Neural crest cell (in vitro differentiated cells): ENCODE measurements around the gene ITFG1. TPM values are rescaled to one million over a fixed set of nuclear protein-coding genes. Genes with fewer than 3 reads are reported as not detected.
A peak's percentile ranks its signal among the peaks of the same experiment; 100 is the strongest.

Experiments used
- DNase-seq: peaks from one replicate; pipeline ENCODE4 v3.0.0; 2021; ENCODE audit warnings: low read depth, mixed read lengths, low spot score
- H3K27ac Mint-ChIP-seq: one replicate; pipeline ENCODE4 v1.8.0; 2021; ENCODE audit warnings: mild to moderate bottlenecking, mixed read lengths; ENCODE audit not compliant: unreplicated experiment
- H3K27me3 Mint-ChIP-seq: 2 replicates; pipeline ENCODE4 v1.8.0; 2021; ENCODE audit warnings: low read depth, mild to moderate bottlenecking, mixed read lengths
- H3K36me3 Mint-ChIP-seq: 2 replicates; pipeline ENCODE4 v1.8.0; 2021; ENCODE audit warnings: low read depth, mild to moderate bottlenecking, mixed read lengths
- H3K4me1 Mint-ChIP-seq: 2 replicates; pipeline ENCODE4 v1.8.0; 2021; ENCODE audit warnings: mixed read lengths
- H3K4me3 Mint-ChIP-seq: one replicate; pipeline ENCODE4 v1.8.0; 2021; ENCODE audit warnings: mild to moderate bottlenecking, mixed read lengths
- H3K9me3 Mint-ChIP-seq: 2 replicates; pipeline ENCODE4 v1.8.0; 2021; ENCODE audit warnings: mixed read lengths
- total RNA-seq: library from RNA; stranded (reverse); gene quantifications from 2 replicates; pipeline ENCODE4 v1.2.1, GENCODE V29; 2021
- TF ChIP-seq, protein P1 (sequence below): fragments of 200-600 bp; sonication (generic); conservative IDR thresholded peaks from 2 replicates; pipeline ENCODE4 v1.5.0; 2021; ENCODE audit warnings: antibody characterized with exemption, mild to moderate bottlenecking

Gene ITFG1
- total RNA-seq, 1 donor from 2014 or later, result 30.9 TPM

DNA sequence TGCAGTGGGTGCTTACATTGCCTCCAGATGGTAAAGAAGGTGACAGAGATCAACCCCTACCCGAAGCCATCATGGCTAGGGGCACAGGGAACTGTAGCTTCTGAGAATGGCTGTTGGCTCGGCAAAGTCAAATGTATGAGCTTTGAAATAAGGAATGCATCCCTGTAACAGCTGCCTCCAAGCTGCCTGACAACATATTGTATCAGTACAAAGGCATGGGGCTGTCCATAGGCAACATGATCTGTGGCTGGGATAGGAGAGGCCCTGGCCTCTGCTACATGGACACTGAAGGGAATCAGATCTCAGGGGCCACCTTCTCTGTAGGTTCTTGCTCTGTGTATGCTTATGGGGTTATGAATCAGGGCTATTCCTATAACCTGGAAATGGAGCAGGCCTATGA lies 197.9 kb downstream of the ITFG1 start:
- Mint-ChIP-seq H3K27ac (no peak overlapping the region), H3K9me3 (peaks cover 2% of the 10 kb centered on the region), H3K4me1 (peaks cover 5% of the 10 kb centered on the region), H3K27me3 (no peaks in the 10 kb centered on the region), H3K4me3 (no peak overlapping the region), H3K36me3 (peaks cover 17% of the 10 kb centered on the region)
- TF ChIP-seq, protein P1, sequence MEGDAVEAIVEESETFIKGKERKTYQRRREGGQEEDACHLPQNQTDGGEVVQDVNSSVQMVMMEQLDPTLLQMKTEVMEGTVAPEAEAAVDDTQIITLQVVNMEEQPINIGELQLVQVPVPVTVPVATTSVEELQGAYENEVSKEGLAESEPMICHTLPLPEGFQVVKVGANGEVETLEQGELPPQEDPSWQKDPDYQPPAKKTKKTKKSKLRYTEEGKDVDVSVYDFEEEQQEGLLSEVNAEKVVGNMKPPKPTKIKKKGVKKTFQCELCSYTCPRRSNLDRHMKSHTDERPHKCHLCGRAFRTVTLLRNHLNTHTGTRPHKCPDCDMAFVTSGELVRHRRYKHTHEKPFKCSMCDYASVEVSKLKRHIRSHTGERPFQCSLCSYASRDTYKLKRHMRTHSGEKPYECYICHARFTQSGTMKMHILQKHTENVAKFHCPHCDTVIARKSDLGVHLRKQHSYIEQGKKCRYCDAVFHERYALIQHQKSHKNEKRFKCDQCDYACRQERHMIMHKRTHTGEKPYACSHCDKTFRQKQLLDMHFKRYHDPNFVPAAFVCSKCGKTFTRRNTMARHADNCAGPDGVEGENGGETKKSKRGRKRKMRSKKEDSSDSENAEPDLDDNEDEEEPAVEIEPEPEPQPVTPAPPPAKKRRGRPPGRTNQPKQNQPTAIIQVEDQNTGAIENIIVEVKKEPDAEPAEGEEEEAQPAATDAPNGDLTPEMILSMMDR, result no peak
- no peak for DNase-seq

DNA sequence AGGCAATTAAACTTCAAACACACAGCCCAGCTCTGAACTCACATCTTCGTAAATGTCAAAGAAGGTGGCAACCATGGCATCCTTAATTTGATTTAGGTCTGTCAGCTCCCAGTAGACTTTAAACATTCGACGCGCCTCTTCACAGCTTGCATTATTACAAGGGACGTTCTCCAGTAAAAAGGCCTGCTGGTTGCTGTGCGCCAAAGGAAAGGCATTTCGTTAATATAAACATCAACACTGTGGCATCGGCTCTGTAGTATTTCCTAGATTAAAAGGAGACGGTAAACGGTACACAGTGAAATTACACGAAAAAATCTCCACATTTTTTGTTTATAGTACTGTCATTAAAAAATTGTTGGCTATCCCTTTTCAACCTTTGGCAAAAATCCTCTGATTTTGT lies 200.4 kb downstream of the ITFG1 start:
- Mint-ChIP-seq H3K9me3 (peaks cover 2% of the 10 kb centered on the region), H3K36me3 (peaks cover 10% of the 10 kb centered on the region), H3K4me3 (no peak overlapping the region), H3K27ac (no peak overlapping the region), H3K27me3 (no peaks in the 10 kb centered on the region), H3K4me1 (peaks cover 5% of the 10 kb centered on the region)
- no peak for DNase-seq
- TF ChIP-seq, protein P1, result no peak

DNA sequence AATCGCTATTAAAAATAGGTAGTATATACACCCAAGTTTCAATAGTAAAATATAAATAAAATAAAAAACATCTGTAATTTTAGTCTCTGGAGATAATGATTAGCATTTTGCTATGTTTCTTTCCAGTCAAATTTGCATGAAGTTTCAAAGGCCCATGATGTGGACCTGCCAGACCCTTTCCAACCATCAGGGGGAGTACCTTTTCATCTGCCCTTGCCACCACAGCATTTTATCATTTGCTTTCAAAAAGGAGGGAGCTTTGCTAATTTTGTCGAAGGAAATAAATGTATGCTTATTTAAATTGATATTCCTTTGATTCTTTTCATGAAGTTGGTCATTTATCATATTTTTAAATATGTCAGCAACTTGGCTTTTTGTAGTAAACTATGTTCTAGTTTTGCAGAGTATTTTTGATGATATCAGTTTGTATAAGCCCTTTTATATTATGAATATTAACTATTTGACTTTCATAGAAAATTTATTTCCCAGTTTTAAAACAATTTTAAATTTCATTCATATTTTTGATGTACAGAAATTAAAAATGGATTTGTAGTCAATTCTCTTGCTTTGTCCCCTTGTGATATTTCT lies 201.9 kb downstream of the ITFG1 start:
- peaks cover 2% of the 10 kb centered on the region for H3K9me3 Mint-ChIP-seq
- no peak for DNase-seq
- H3K36me3 Mint-ChIP-seq, result peaks cover 10% of the 10 kb centered on the region

DNA sequence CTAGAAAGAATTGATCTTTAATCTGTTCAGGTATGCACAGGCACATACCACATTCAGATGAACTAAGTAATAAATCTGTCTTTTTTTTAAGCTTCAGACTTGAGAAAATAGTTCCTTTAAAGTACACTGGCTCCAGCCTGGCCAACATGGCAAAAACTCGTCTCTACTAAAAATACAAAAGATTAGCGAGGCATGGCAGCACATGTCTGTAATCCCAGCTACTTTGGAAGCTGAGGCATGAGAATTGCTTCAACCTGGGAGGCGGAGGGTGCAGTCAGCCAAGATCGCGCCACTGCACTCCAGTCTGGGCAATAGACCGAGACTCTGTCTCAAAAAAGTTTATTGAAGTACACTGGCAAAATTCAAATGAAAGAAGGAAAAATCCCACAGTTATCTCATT lies 206.1 kb downstream of the ITFG1 start:
- H3K27me3 Mint-ChIP-seq, result no peaks in the 10 kb centered on the region
- no peaks in the 10 kb centered on the region for H3K4me1 Mint-ChIP-seq
- no peaks in the 10 kb centered on the region for H3K9me3 Mint-ChIP-seq
- DNase-seq, result no peak
- H3K4me3 Mint-ChIP-seq, result no peak overlapping the region
- TF ChIP-seq, protein P1, result no peak
- H3K27ac Mint-ChIP-seq, result no peak overlapping the region
- H3K36me3 Mint-ChIP-seq, result peaks cover 4% of the 10 kb centered on the region

More for the DNA sequence above, 201.9 kb downstream of the ITFG1 start:
- Mint-ChIP-seq H3K4me1 (peaks cover 5% of the 10 kb centered on the region), H3K4me3 (no peak overlapping the region), H3K27ac (no peak overlapping the region), H3K27me3 (no peaks in the 10 kb centered on the region)
- TF ChIP-seq, protein P1, result peak; percentile 74

DNA sequence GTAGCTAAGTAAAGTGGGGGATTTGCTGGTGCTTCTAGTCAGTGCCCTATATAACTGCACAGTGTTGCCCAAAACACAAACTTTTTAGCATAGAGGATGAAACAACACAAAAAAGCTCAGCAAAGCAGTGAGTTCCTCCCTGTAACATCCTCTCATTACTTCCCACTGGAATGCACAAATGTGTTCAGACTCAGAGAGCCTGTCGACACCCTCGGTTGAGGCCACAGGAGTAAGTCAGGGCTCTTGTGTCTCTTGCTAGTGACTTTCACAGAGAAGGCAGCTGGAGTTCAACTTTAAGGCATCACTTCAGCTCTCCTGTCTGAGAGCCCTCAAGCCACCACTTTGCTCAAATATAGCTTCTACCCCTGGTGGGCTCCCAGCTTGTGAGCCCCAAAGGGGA lies 209.9 kb downstream of the ITFG1 start:
- Mint-ChIP-seq H3K27me3 (no peaks in the 10 kb centered on the region), H3K27ac (no peak overlapping the region), H3K4me1 (peaks cover 16% of the 10 kb centered on the region), H3K4me3 (no peak overlapping the region), H3K36me3 (no peaks in the 10 kb centered on the region), H3K9me3 (no peaks in the 10 kb centered on the region)
- DNase-seq, result no peak
- TF ChIP-seq, protein P1, result no peak
